GM10266 (cell line): Measurements from ENCODE around the gene RYR1.
"Not testable (repeated sequence)": the region's sequence is repeated elsewhere in the genome, so short reads cannot be mapped to it uniquely, and the experiment has no call there.

ENCODE experiments used
- DNase-seq: peaks from one replicate; pipeline ENCODE4 v3.0.0; 2012; ENCODE audit errors: extremely low spot score
- CTCF ChIP-seq: IDR thresholded peaks from 2 replicates; pipeline ENCODE4 v1.5.1; 2012; ENCODE audit warnings: mild to moderate bottlenecking, low read depth; ENCODE audit not compliant: control insufficient read depth, insufficient read depth; ENCODE audit errors: missing control alignments

RYR1 gene

GRCh38 chr19:38512277-38512676, 78.8 kb downstream of the RYR1 start:
- TF ChIP-seq CTCF, result no peak
- no peak for DNase-seq

- not testable (repeated sequence) for DNase-seq
Measured at GRCh38 chr19:38513156-38513555, 79.7 kb downstream of the RYR1 start.

- no peak for DNase-seq
- no peak for TF ChIP-seq CTCF
Measured at GRCh38 chr19:38513762-38514167, 80.3 kb downstream of the RYR1 start.

GRCh38 chr19:38514812-38515633, 81.5 kb downstream of the RYR1 start:
- DNase-seq, result peak; percentile 92
- TF ChIP-seq CTCF, result peak; percentile 96

GRCh38 chr19:38515896-38516295, 82.4 kb downstream of the RYR1 start:
- no peak for DNase-seq
- no peak for TF ChIP-seq CTCF

- TF ChIP-seq CTCF, result no peak
- no peak for DNase-seq
Measured at GRCh38 chr19:38516802-38517201, 83.3 kb downstream of the RYR1 start.

- no peak for DNase-seq
- no peak for TF ChIP-seq CTCF
Measured at GRCh38 chr19:38517321-38517720, 83.8 kb downstream of the RYR1 start.

- not testable (repeated sequence) for DNase-seq
Measured at GRCh38 chr19:38517980-38518379, 84.5 kb downstream of the RYR1 start.
